CD4-positive, alpha-beta T cell treated with Interleukin-15 for 4 hours (primary cell): ENCODE results near the gene ATP6V1B1.

Experiments used
- DNase-seq: peaks from one replicate; pipeline ENCODE4 v3.0.0-alpha.2; 2020; ENCODE audit warnings: low spot score

The ATP6V1B1 gene

DNA sequence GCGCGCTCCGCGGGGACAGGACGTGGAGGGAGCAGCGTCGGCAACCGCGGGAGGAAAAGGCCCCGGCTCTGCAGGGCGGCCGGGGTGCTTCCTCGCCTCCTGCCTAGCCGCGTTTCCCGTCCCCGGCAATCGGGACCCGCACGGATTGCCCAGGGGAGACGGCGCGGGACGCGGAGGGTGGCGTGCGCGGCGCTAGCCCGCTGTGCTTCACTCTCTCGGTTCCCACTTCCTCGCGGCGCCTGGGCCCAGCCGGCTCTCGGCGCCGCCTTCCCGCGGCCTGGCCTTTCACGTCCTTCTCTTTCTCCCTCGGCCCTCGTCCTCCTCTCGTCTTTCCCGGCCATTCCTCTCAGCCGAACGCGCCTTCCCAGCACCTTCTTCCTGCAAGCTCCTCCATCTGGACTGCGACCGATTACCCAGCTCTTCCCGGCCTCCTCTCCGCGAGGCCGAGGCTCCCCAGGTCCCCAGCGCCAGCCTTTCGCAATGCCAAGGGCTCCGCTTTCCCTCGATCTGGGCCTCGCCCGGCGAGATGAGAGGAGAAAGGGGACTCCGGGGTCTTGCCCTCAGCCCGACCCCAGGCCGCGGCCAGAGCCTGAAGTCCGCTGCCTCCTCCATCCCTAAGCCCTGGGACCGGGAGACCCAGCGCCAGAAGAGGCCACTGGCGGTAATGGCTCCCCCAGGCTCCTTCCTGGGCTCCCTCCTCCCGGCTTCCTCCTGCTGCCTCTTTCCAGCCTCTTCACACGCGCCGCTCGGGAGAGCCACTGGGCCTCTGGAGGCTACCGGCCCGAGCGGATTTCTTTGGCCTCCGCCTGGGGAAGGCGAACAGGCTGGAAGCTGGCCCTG lies 34.3 kb upstream of the ATP6V1B1 start:
- no peak for DNase-seq

- DNase-seq: no peak
These were observed 33.6 kb upstream of the ATP6V1B1 start for GRCh38 chr2:70902067-70902442.

- DNase-seq: no peak
These were observed 33.1 kb upstream of the ATP6V1B1 start for GRCh38 chr2:70902579-70902978.

DNA sequence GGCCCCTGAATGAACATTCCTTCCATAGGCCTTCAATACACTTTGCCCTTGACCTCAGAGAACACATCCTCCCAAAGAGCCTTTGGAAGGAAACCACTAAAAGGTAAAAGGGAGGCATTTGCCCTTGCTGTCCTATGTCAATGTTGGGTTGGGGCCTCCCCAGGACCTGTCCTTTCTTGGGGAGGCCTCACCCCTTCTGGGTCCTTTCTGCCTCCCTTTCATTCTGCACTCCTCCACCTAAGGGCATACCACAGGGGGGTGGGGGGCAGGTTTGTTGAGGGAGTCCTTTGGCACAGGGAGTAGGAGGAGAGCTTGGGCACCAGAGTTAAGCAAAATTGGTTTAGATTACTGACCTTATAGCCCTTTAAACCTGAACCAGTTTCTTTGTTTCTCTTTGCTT lies 32.5 kb upstream of the ATP6V1B1 start:
- DNase-seq: no peak

DNA sequence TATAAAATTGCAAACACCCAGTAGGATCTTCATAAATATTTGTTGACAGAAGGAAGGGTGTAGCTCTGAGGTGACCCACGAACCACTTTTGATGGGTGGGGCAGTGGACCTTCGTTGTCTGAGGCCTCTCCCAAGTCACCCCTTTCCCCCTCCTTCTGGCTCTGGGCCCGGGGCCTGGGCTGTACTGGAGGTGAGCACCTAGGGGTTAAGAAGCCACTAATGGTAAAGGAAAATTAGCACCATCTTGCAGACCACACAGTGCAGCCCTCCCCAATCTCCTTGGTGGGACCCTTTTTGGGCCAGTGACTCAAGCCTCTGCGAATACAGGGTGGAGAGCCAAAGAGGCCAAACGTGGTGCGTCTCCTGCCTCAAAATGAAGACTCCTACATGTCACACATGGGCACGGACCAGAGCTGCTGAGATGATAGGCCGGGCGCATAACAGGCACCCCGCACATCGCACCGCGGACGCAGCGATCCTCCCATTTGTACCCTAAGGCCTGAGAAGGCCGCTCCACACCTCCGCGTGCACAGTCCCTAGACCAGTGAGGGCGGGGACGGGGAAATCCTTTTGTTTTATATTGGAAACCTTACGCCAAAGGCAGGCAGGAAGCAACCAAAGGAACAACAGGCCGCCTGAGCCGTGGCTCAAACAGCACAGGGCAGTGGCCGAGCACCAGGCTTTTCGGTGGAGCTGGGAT lies 31.9 kb upstream of the ATP6V1B1 start:
- no peak for DNase-seq

- DNase-seq: no peak
These were observed 31.1 kb upstream of the ATP6V1B1 start for GRCh38 chr2:70904371-70905216.

DNA sequence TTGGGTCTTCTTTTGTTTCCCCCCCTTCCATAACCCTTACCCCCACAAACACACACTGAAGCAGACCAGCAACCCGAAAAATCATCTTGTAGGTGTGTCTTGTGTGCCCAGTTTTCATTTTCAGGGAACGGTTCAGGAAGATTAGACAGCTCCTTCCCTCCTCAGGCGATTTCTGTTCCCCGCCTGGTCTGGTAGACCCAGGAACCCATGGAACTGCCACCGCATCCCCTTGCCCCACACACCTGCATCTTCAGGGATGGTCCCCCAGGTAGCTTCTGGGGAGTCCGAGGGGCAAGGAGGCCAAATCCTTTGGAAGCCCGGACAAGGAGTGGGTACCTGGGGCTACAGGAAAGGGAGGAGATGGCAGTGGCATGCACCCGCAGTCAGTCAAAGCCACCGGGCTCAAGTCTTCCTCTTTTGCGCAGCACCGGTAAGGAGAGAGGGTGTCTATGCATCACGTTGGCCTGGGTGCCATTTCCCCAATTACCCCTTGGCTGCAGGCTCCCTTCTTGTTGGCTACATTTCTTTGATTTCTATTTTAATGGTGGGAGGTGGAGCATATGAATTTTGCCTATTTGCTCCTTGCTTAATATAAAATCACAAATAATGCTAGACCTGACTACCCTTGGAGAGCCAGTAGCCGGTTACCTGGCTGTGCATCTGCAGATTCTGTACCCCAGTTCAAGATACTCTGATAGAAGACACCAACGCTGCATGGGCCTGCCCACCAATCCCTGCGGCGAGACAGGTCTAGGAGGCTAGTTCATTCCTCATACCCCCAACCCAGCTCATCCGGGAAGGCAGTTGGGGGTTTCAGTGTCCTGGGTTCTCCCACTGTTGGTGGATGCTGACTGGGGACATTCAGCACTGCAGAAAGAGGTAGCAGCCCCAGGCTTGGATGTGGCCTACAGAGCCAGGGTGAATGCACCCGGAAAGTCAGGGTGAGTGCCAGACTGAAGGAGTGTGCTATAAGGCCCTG lies 30.0 kb upstream of the ATP6V1B1 start:
- DNase-seq: no peak

GRCh38 chr2:70906439-70907005 lies 29.2 kb upstream of the ATP6V1B1 start:
- no peak for DNase-seq

DNA sequence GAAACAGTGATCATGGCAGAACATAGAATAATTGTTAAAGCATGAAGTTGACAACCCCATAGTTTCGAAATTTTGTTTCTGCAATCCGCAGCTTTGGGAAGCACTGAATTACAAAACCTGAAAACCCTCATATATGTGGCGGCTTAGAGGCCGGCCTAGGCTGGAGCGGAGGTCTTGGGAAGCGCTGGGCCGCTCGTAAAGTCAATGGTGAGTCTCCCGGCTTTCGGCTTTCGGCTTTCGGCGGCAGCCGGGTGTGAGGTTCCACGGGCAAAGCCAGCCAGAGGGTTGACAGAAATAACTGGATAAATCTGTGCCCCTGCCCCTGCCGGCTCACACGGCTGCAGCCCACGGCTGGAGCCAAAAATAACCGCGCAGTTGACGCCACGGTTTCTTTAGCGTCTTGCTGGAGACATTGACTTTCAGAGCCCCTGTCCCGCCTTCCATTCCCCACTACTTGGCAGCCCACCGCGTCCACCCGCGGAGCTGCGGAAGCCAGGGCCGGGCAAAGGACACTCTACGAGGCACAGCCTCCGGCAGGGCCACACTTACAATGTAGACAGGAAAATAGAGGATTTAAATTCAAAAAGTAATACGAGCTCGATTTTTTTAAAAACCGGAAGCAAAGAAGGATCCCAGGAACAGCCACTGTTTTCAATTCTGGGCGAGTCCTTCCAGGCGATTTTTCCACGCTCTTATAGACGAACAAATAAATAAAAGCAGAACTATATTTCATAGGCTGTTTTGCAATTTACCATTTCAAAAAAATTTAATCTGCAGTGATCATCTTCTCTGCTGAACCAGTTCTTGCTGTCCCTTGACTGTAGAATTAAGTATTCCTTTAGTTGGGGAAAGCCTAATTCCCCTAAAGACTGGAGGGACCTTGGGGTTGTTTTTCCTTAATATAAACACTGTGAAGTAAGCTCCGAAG lies 28.3 kb upstream of the ATP6V1B1 start:
- no peak for DNase-seq

DNA sequence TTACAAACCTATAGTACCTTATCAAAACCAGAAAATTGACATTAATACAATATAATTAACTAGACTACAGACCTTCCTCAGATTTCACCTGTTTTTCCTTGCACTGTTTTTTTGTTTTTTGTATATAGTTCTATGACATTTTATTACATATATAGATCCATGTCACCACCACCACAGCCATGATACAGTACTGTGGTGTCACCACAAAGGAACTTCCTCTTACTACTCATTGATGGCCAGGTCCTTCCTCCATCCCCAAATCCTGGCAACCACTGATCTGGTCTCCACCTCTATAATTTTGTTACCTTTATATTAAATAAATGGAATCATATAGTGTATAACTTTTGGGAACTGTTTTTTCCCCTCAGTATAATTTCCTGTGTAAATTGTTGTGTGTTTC lies 19.4 kb upstream of the ATP6V1B1 start:
- no peak for DNase-seq

GRCh38 chr2:70918016-70918415 lies 17.7 kb upstream of the ATP6V1B1 start:
- DNase-seq: no peak

DNA sequence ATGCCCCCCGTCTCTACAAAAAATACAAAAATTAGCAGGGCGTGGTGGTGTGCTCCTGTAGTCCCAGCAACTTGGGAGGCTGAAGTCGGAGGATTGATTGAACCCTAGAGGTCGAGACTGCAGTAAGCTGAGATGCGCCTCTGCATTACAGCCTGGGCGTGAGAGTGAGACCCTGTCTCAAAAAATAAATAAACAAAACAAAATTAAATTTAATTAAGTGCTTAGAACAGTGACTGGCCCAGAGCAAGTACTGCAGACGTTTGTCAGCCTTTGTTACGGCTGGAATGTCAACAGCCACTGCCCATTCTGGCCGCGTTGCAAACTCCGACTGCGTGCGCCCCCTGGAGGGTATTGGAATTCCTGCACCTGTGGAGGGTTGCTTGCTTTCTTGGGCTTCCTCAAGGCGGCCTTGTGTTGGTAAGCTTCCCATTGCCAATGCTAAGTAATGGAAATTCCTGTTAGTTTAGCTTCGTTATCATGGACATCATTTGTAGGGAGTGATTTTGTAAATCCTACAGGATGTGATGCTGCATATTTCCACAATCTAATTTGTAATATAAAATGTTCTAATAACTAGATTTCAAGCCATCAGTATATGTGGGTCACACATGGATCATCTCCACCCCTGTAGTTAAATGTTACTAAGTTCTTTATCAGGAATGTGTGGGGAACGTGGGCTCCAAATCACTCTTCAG lies 15.9 kb upstream of the ATP6V1B1 start:
- peak; percentile 66 for DNase-seq

- DNase-seq: no peak
These were observed 15.4 kb upstream of the ATP6V1B1 start for GRCh38 chr2:70920367-70920715.

GRCh38 chr2:70921031-70921430 lies 14.7 kb upstream of the ATP6V1B1 start:
- no peak for DNase-seq

DNA sequence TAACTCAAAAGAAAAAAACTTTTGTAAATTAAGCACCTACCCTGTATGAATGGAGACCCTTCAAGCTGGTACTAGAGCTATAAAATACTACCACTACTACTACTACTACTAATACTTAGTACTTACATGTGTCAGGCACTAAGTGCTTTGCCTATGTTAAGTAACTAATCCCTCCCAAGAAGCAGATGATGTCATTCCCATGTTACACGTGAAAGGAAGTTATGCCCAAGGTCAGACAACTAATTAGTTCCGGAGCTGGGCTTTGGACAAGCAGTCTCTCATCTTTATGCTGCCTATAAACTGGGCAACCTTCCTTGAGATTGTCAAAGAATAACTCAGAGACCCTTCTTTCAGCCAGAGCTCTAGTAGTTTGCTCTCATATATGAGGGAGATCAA lies 13.9 kb upstream of the ATP6V1B1 start:
- no peak for DNase-seq

GRCh38 chr2:70922235-70923234 lies 13.2 kb upstream of the ATP6V1B1 start:
- no peak for DNase-seq

GRCh38 chr2:70923378-70924015 lies 12.2 kb upstream of the ATP6V1B1 start:
- DNase-seq: peak; percentile 13

DNA sequence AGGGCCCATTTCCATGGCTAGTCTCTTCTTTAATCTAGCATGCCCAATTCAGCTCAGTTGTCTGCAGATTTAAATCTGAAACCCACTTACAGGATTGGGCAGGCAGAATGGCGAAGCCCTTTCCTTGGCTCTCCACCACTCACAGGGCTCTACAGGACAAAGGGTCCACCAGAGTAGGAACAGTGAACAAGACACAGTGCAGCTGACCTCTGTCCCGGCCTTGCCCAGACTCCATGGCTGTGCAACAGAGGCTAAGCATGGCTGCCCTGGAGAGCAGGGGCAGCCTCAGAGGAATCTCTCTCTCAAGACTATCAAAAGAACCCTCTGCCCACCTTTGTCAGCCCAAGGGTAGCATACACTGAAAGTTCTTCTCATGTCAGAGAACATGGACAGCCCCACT lies 9.7 kb upstream of the ATP6V1B1 start:
- DNase-seq: no peak
